Fibroblast of lung (primary cell): ENCODE results near the gene UBE3D. TPM values are rescaled to one million over a fixed set of nuclear protein-coding genes. Genes with fewer than 3 reads are reported as not detected.

Source experiments
- DNase-seq, 2 donors: peaks; one replicate each; pipeline versions ENCODE4 v3.0.0 to v3.0.0-alpha.2; 2010; ENCODE audit warnings: low read depth in 2 of 2
- H2AFZ ChIP-seq: 2 replicates; pipeline ENCODE4 v1.5.1; 2012; ENCODE audit warnings: low read length, control low read depth, inconsistent platforms
- H3K27ac ChIP-seq: 2 replicates; pipeline ENCODE4 v1.5.1; 2011; ENCODE audit warnings: low read length, control low read depth; ENCODE audit not compliant: insufficient read depth
- H3K27me3 ChIP-seq: 2 replicates; pipeline ENCODE4 v1.5.1; 2011; ENCODE audit warnings: mild to moderate bottlenecking, low read length; ENCODE audit not compliant: control insufficient read depth, insufficient read depth
- H3K36me3 ChIP-seq: 2 replicates; pipeline ENCODE4 v1.5.1; 2011; ENCODE audit warnings: low read length; ENCODE audit not compliant: control insufficient read depth, insufficient read depth
- H3K4me1 ChIP-seq: 2 replicates; pipeline ENCODE4 v1.5.1; 2011; ENCODE audit warnings: low read length; ENCODE audit not compliant: control insufficient read depth, insufficient read depth; ENCODE audit errors: extremely low read depth
- H3K4me2 ChIP-seq: 2 replicates; pipeline ENCODE4 v1.5.1; 2011; ENCODE audit warnings: low read length, control low read depth; ENCODE audit not compliant: insufficient read depth; ENCODE audit errors: extremely low read depth
- H3K4me3 ChIP-seq, 4 experiments: fragments of 200-600 bp in 1 of 4; sonication (generic) in 1 of 4; replicated peaks in 1 of 4; 2 replicates each; pipeline ENCODE4 v1.5.1; 2011 to 2016; ENCODE audit warnings: low read length in 4 of 4, low read depth in 3 of 4, mild to moderate bottlenecking in 3 of 4, control low read depth in 2 of 4, inconsistent platforms in 1 of 4, mixed read lengths in 1 of 4; ENCODE audit not compliant: insufficient read depth in 1 of 4; ENCODE audit errors: control extremely low read depth in 1 of 4
- H3K79me2 ChIP-seq: 2 replicates; pipeline ENCODE4 v1.5.1; 2012; ENCODE audit warnings: mild to moderate bottlenecking, low read length, inconsistent platforms; ENCODE audit not compliant: control insufficient read depth, insufficient read depth
- H3K9ac ChIP-seq: 2 replicates; pipeline ENCODE4 v1.5.1; 2011; ENCODE audit warnings: mild to moderate bottlenecking, low read length, control low read depth; ENCODE audit not compliant: insufficient read depth
- H3K9me3 ChIP-seq: 2 replicates; pipeline ENCODE4 v1.5.1; 2012; ENCODE audit warnings: low read depth, low read length; ENCODE audit not compliant: control insufficient read depth, insufficient read depth
- H4K20me1 ChIP-seq: 2 replicates; pipeline ENCODE4 v1.5.1; 2011; ENCODE audit warnings: low read length; ENCODE audit not compliant: control insufficient read depth, insufficient read depth; ENCODE audit errors: extremely low read depth
- CTCF ChIP-seq, 2 donors: IDR thresholded peaks in 1 of 2; conservative IDR thresholded peaks in 1 of 2; 1 replicate in 1 of 2; 2 replicates in 1 of 2; pipeline ENCODE4 v1.5.1; 2011 to 2012; ENCODE audit warnings: low read length in 2 of 2, control low read depth in 1 of 2, inconsistent platforms in 1 of 2, low read depth in 1 of 2, mild to moderate bottlenecking in 1 of 2
- EZH2 ChIP-seq: IDR thresholded peaks from 2 replicates; pipeline ENCODE4 v1.5.1; 2012; ENCODE audit warnings: low read length, control low read depth, mild to moderate bottlenecking; ENCODE audit errors: missing control alignments
- polyA plus RNA-seq, 2 donors: library from polyadenylated mRNA; depleted of rRNA in 1 of 2; stranded (reverse) in 1 of 2; unstranded in 1 of 2; fragments of >200 nt; gene quantifications; 2 replicates each; pipeline ENCODE4 v1.2.1, GENCODE V29; 2011 to 2012; ENCODE audit warnings: missing spikeins in 1 of 2
- total RNA-seq: library from RNA; depleted of rRNA; stranded (reverse); fragments of >200 nt; gene quantifications from 2 replicates; pipeline ENCODE4 v1.2.1, GENCODE V29; 2014

The UBE3D gene
- total and polyA plus RNA-seq, 2 donors (not counting 1 experiment from before 2014, with no cell fraction given), result 2.8 to 5.6 TPM

- no peaks in the 10 kb centered on the region for H3K9me3 ChIP-seq
- H3K9ac ChIP-seq, result no peak overlapping the region
- no peaks in the 10 kb centered on the region for H4K20me1 ChIP-seq
- H3K27ac ChIP-seq, result no peak overlapping the region
- H2AFZ ChIP-seq, result no peak overlapping the region
- no peaks in the 10 kb centered on the region for H3K4me1 ChIP-seq
- H3K4me2 ChIP-seq, result no peak overlapping the region
- H3K27me3 ChIP-seq, result no peaks in the 10 kb centered on the region
- H3K79me2 ChIP-seq, result no peaks in the 10 kb centered on the region
- no peak overlapping the region for H3K4me3 ChIP-seq
- TF ChIP-seq CTCF (conservative IDR thresholded peaks at IDR 0.05 in 1 of 2, IDR thresholded peaks at IDR 0.05 in 1 of 2; ENCODE audit: low read depth in 1 of 2, low read length in 2 of 2) (no peak), EZH2 (no peak)
- DNase-seq, result peak; percentile 8 to 30
- no peaks in the 10 kb centered on the region for H3K36me3 ChIP-seq
These were observed 140.7 kb downstream of the UBE3D start for GRCh38 chr6:82924799-82925535.

GRCh38 chr6:82921258-82921657 lies 144.4 kb downstream of the UBE3D start:
- H3K4me2 ChIP-seq, result no peak overlapping the region
- TF ChIP-seq EZH2 (no peak), CTCF (conservative IDR thresholded peaks at IDR 0.05 in 1 of 2, IDR thresholded peaks at IDR 0.05 in 1 of 2; ENCODE audit: low read depth in 1 of 2, low read length in 2 of 2) (no peak)
- H4K20me1 ChIP-seq, result no peaks in the 10 kb centered on the region
- H3K27ac ChIP-seq, result no peak overlapping the region
- H3K27me3 ChIP-seq, result no peaks in the 10 kb centered on the region
- no peak overlapping the region for H2AFZ ChIP-seq
- no peaks in the 10 kb centered on the region for H3K36me3 ChIP-seq
- H3K79me2 ChIP-seq, result no peaks in the 10 kb centered on the region
- no peak for DNase-seq
- no peaks in the 10 kb centered on the region for H3K9me3 ChIP-seq
- no peaks in the 10 kb centered on the region for H3K4me1 ChIP-seq
- no peak overlapping the region for H3K4me3 ChIP-seq
- H3K9ac ChIP-seq, result no peak overlapping the region

GRCh38 chr6:82917346-82918064 lies 148.1 kb downstream of the UBE3D start:
- no peaks in the 10 kb centered on the region for H3K4me1 ChIP-seq
- H3K9me3 ChIP-seq, result no peaks in the 10 kb centered on the region
- TF ChIP-seq CTCF (conservative IDR thresholded peaks at IDR 0.05 in 1 of 2, IDR thresholded peaks at IDR 0.05 in 1 of 2; ENCODE audit: low read depth in 1 of 2, low read length in 2 of 2) (no peak), EZH2 (no peak)
- H3K79me2 ChIP-seq, result no peaks in the 10 kb centered on the region
- H2AFZ ChIP-seq, result no peak overlapping the region
- no peak overlapping the region for H3K27ac ChIP-seq
- H3K36me3 ChIP-seq, result no peaks in the 10 kb centered on the region
- H3K4me2 ChIP-seq, result no peak overlapping the region
- H3K9ac ChIP-seq, result no peak overlapping the region
- DNase-seq, result peak; percentile 6 to 28
- no peak overlapping the region for H3K4me3 ChIP-seq
- H4K20me1 ChIP-seq, result no peaks in the 10 kb centered on the region
- H3K27me3 ChIP-seq, result no peaks in the 10 kb centered on the region
